Measurements from ENCODE around the gene EME2. TPM values are rescaled to one million over a fixed set of nuclear protein-coding genes. Genes with fewer than 3 reads are reported as not detected.

The EME2 gene
- total and polyA plus RNA-seq, 10 donors = 5.1 to 41.3 (median 27.4) TPM

- DNase-seq = no peak
- Histone ChIP-seq H3K36me3 (peaks cover 0 to 54% (median 47%) of the 10 kb centered on the region in 6 donors), H3K9me3 (no peaks in the 10 kb centered on the region), H3K4me3 (no peak overlapping the region), H3K27ac (no peak overlapping the region), H3K27me3 (replicated peaks in 1 of 7) (no peaks in the 10 kb centered on the region), H3K4me1 (peaks cover 0 to 9% (median 0%) of the 10 kb centered on the region in 6 donors)
- 98 to 100% (median 99%) methylated on average over 12 to 22 of the region's 22 CpGs for WGBS, 5 donors
- TF ChIP-seq CTCF (IDR thresholded peaks at IDR 0.05 in 8 of 11, conservative IDR thresholded peaks at IDR 0.05 in 3 of 11) (no peak), POLR2AphosphoS5 (IDR thresholded peaks at IDR 0.05) (no peak), POLR2A (IDR thresholded peaks at IDR 0.05) (no peak)
- intact Hi-C loops (cut with DNase I; ENCODE audit: low total_unique reads) = no loop called here
Measured at GRCh38 chr16:1734816-1735215, 37.8 kb upstream of the EME2 start.

- H3K27ac ChIP-seq = no peak overlapping the region
- no peaks in the 10 kb centered on the region for H3K9me3 ChIP-seq
- no peaks in the 10 kb centered on the region for H3K4me1 ChIP-seq
- DNase-seq = no peak
- H3K4me3 ChIP-seq = no peak overlapping the region
- no peaks in the 10 kb centered on the region for H3K27me3 ChIP-seq (replicated peaks in 1 of 7)
- peaks cover 0 to 51% (median 36%) of the 10 kb centered on the region in 6 donors for H3K36me3 ChIP-seq
- TF ChIP-seq CTCF (IDR thresholded peaks at IDR 0.05 in 8 of 11, conservative IDR thresholded peaks at IDR 0.05 in 3 of 11) = no peak
- 97 to 99% (median 98%) methylated on average over 33 of the region's 33 CpGs for WGBS, 5 donors
- intact Hi-C loops (cut with DNase I; ENCODE audit: low total_unique reads) = no loop called here
Measured at GRCh38 chr16:1740234-1740633, 32.4 kb upstream of the EME2 start.

- Histone ChIP-seq H3K27ac (no peak overlapping the region), H3K4me3 (no peak overlapping the region), H3K9me3 (no peaks in the 10 kb centered on the region), H3K4me1 (no peaks in the 10 kb centered on the region), H3K36me3 (peaks cover 0 to 58% (median 43%) of the 10 kb centered on the region in 6 donors), H3K27me3 (replicated peaks in 1 of 7) (no peaks in the 10 kb centered on the region)
- no peak for TF ChIP-seq CTCF (IDR thresholded peaks at IDR 0.05 in 8 of 11, conservative IDR thresholded peaks at IDR 0.05 in 3 of 11)
- no peak for TF ChIP-seq POLR2A (IDR thresholded peaks at IDR 0.05)
- peak in 1 of 3 donors; percentile 16 for TF ChIP-seq POLR2AphosphoS5 (IDR thresholded peaks at IDR 0.05)
- intact Hi-C loops (cut with DNase I; ENCODE audit: low total_unique reads) = no loop called here
- no peak for DNase-seq
- WGBS, 5 donors = 91 to 95% (median 95%) methylated on average over 24 to 30 of the region's 30 CpGs
Measured at GRCh38 chr16:1740781-1741490, 31.7 kb upstream of the EME2 start.

DNA sequence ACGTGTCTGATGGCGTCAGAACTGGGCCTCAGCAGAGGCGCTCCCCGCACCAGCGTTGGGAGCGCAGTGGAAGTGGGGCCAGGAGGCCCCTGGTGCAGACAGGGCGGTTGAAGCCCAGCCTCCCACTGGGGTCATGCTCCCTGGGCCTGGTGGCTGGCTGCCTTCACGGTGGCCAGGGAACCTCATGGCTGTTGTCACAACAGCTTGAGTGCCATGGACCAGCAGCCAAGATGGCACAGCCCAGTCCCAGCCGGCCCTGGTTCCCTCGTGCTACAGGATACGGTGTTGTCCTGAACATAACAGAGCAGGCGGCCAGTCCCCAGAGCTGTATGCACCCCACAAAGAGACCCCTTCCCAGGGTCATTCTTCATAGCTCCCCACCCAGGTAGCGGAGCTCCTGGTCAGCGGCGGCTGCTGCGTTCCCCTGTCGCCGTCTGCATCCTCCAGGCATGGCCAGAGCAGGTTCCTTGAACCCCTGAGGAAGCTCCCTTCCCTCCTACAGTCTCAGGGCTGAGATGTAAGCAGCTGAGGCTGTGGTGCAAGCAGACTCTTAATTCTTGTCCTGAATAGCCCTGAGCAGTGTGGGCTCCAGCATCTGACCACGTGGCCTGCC, 31.0 kb upstream of the EME2 start:
- WGBS, 5 donors = 92 to 96% (median 95%) methylated on average over 15 to 19 of the region's 19 CpGs
- intact Hi-C loops (cut with DNase I; ENCODE audit: low total_unique reads) = no loop called here
- DNase-seq = no peak
- no peak for TF ChIP-seq CTCF (IDR thresholded peaks at IDR 0.05 in 8 of 11, conservative IDR thresholded peaks at IDR 0.05 in 3 of 11)
- no peak for TF ChIP-seq POLR2A (IDR thresholded peaks at IDR 0.05)
- TF ChIP-seq POLR2AphosphoS5 (IDR thresholded peaks at IDR 0.05) = no peak
- Histone ChIP-seq H3K9me3 (no peaks in the 10 kb centered on the region), H3K27ac (no peak overlapping the region), H3K36me3 (peaks cover 0 to 65% (median 49%) of the 10 kb centered on the region in 6 donors), H3K4me1 (no peaks in the 10 kb centered on the region), H3K27me3 (replicated peaks in 1 of 7) (no peaks in the 10 kb centered on the region), H3K4me3 (no peak overlapping the region)

Data from spleen (tissue), 11 donors.